NOMO-1 treated with DMSO at 0.1 percent for 48 hours (cell line): ENCODE data around the gene ZNF154.

ENCODE experiments used
- DNase-seq: peaks from one replicate; lab custom pipeline; 2025; ENCODE audit not compliant: unreplicated experiment; lab: John Stamatoyannopoulos, UW

The ZNF154 gene

GRCh38 chr19:57682226-57682766, 26.7 kb downstream of the ZNF154 start:
- DNase-seq = no peak

GRCh38 chr19:57675881-57676280, 33.1 kb downstream of the ZNF154 start:
- no peak for DNase-seq

GRCh38 chr19:57672466-57672865, 36.5 kb downstream of the ZNF154 start:
- no peak for DNase-seq

- DNase-seq = no peak
Observed at GRCh38 chr19:57671124-57671895, 37.7 kb downstream of the ZNF154 start.

GRCh38 chr19:57668635-57669034, 40.4 kb downstream of the ZNF154 start, which contains the start of gene ZSCAN4:
Gene ZSCAN4 (plus strand): TSS chr19:57668935. CDS start chr19:57676146, 7,211 bp downstream.
- no peak for DNase-seq

GRCh38 chr19:57667228-57667627, 41.8 kb downstream of the ZNF154 start:
- DNase-seq = no peak

GRCh38 chr19:57665261-57665806, 43.7 kb downstream of the ZNF154 start:
- DNase-seq = no peak

- no peak for DNase-seq
Observed at GRCh38 chr19:57664269-57665127, 44.5 kb downstream of the ZNF154 start.

DNA sequence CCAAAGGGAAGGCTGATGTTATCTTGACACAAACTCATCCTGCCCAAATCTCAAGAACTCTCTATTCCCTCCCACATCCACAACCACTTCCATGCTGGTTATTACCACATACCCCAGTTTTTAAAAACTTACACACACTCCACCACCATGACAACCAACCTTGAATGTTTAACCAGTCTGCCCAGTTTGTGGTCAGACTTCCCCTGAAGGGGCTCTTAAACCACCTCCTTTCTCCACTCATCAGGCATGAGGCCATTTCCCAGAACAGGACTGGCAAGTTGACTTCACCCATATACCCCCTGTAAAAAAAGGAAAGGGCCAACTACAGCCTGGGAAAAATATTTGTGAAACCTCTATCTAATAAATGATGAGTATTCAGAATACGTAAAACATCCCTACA, 52.7 kb downstream of the ZNF154 start:
- no peak for DNase-seq

DNA sequence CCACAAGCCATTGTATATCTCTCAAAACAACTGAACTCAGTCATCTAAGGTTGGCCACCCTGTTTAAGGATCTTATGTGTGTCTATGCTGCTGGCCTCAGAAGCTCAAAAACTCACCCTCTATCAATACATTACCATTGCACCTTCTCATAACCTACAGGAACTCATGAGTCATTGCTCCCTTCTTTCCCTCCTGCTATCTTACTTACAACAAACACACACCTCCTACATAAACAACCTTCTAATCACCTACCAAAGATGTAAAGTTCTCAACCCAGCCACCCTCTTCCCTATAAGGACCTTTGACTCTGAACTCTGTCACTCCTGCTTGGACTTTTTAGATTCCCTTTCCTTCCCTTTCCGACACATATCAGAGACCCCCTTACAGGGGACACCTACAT, 53.6 kb downstream of the ZNF154 start:
- DNase-seq = no peak

- DNase-seq = no peak
Observed at GRCh38 chr19:57653689-57654088, 55.3 kb downstream of the ZNF154 start.

DNA sequence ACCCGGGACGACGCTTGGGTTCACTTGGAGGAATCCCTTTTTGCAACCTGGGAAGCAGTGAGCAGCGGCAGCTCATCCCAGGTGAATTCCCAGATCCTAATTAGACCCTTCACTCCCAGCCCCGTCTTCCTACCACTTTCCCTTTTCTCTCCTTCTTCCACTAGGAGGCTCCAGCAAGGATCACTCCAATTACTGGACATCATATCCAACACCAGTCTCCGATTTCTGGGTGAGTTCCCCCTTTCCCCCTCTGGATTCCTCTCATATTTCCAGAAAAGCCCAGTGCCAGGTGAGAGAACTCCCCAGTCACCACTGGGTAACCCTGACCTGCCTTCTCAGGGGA, 57.4 kb downstream of the ZNF154 start:
- DNase-seq = no peak

DNA sequence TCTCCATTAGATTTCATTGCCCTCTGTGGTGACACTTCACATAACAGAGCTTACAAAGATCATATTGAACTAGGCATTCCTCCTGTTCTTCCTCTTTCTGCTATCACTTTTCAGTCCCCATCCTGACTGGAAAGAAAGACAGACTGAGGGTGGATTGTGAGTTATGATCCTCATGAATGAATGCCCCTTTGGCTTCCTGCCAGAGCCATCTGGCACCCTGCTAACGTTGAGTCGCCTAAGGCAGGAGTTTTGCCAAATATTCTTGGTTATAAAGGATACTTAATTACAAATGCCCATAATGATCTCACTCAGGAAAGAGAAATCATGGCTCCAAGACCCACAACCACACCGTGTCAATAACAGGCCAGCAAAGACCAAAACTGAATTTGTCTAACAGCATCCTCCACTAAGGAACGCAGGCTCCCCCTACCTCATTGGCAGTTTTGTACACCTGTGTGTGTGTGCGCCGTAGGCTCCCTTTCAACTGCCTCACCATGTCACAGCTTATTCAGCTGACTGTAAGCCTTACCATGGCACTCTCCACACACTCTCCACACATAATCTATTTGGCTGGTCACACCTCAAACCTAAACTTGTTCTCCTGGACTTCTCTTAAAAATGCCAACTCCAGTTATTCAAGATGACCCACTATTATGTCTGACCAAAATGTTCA, 60.5 kb downstream of the ZNF154 start:
- no peak for DNase-seq
